GM12878 (cell line): ENCODE results near the gene LIN7B. TPM values are rescaled to one million over a fixed set of nuclear protein-coding genes. Genes with fewer than 3 reads are reported as not detected.

ENCODE experiments used
- BACH1 ChIP-seq: fragments of 450-650 bp; IDR thresholded peaks from 2 replicates; pipeline ENCODE4 v1.6.1; 2017; ENCODE audit warnings: mild to moderate bottlenecking, borderline replicate concordance
- CHD1 ChIP-seq: IDR thresholded peaks from 2 replicates; pipeline ENCODE4 v1.6.1; 2012; ENCODE audit warnings: low read depth, low read length, improper control_type of control experiment
- E2F4 ChIP-seq: IDR thresholded peaks from 2 replicates; pipeline ENCODE4 v1.6.1; 2012; ENCODE audit warnings: low read depth, low read length, improper control_type of control experiment
- FOXK2 ChIP-seq: fragments of 450-650 bp; IDR thresholded peaks from 2 replicates; pipeline ENCODE4 v1.6.1; 2017; ENCODE audit warnings: mild to moderate bottlenecking, moderate library complexity
- FOXM1 ChIP-seq: IDR thresholded peaks from 2 replicates; pipeline ENCODE4 v1.6.1; 2012; ENCODE audit warnings: low read depth, mild to moderate bottlenecking, inconsistent platforms, low read length, moderate library complexity
- GATAD2B ChIP-seq: fragments of 450-650 bp; conservative IDR thresholded peaks from 2 replicates; pipeline ENCODE4 v1.6.1; 2017; ENCODE audit warnings: low read depth, mild to moderate bottlenecking, moderate library complexity
- HCFC1 ChIP-seq: fragments of 150-350 bp; IDR thresholded peaks from 2 replicates; pipeline ENCODE4 v1.6.1; 2014; ENCODE audit warnings: low read length
- IKZF2 ChIP-seq, 2 experiments: fragments of 450-650 bp; IDR thresholded peaks; 2 replicates each; pipeline ENCODE4 v1.6.1; 2017; ENCODE audit warnings: mild to moderate bottlenecking in 2 of 2, moderate library complexity in 2 of 2
- JUNB ChIP-seq: IDR thresholded peaks from 2 replicates; pipeline ENCODE4 v1.6.1; 2016; ENCODE audit warnings: antibody characterized with exemption, mild to moderate bottlenecking
- JUND ChIP-seq: IDR thresholded peaks from 2 replicates; pipeline ENCODE4 v1.6.1; 2012; ENCODE audit warnings: low read depth, mild to moderate bottlenecking, low read length, improper control_type of control experiment, moderate library complexity
- MXI1 ChIP-seq: fragments of 150-350 bp; IDR thresholded peaks from 2 replicates; pipeline ENCODE4 v1.6.1; 2011; ENCODE audit warnings: low read depth, mild to moderate bottlenecking, inconsistent platforms, low read length, improper control_type of control experiment
- MYB ChIP-seq: fragments of 150-350 bp; IDR thresholded peaks from 2 replicates; pipeline ENCODE4 v1.6.1; 2014; ENCODE audit warnings: mild to moderate bottlenecking, low read depth, low read length, borderline replicate concordance
- NR2C2 ChIP-seq: IDR thresholded peaks from 2 replicates; pipeline ENCODE4 v1.6.1; 2011; ENCODE audit warnings: borderline replicate concordance, low read depth; ENCODE audit not compliant: control insufficient read depth, insufficient read length
- PAX8 ChIP-seq: fragments of 450-650 bp; IDR thresholded peaks from 2 replicates; pipeline ENCODE4 v1.6.1; 2017; ENCODE audit warnings: mild to moderate bottlenecking, moderate library complexity
- POLR2AphosphoS2 ChIP-seq: IDR thresholded peaks from 2 replicates; pipeline ENCODE4 v1.6.1; 2011; ENCODE audit warnings: low read depth, mild to moderate bottlenecking, low read length, improper control_type of control experiment, moderate library complexity
- RB1 ChIP-seq: fragments of 450-650 bp; formaldehyde crosslinking; IDR thresholded peaks from 2 replicates; pipeline ENCODE4 v1.6.1; 2017; ENCODE audit warnings: mild to moderate bottlenecking, borderline replicate concordance
- RCOR1 ChIP-seq: conservative IDR thresholded peaks from 2 replicates; pipeline ENCODE4 v1.6.1; 2012; ENCODE audit warnings: low read depth, low read length, improper control_type of control experiment
- SIN3A ChIP-seq: IDR thresholded peaks from 2 replicates; pipeline ENCODE4 v1.6.1; 2012; ENCODE audit warnings: low read depth, low read length, improper control_type of control experiment
- SMC3 ChIP-seq: IDR thresholded peaks from 2 replicates; pipeline ENCODE4 v1.6.1; 2011; ENCODE audit warnings: low read length, improper control_type of control experiment, borderline replicate concordance
- STAT1 ChIP-seq: fragments of 450-650 bp; conservative IDR thresholded peaks from 2 replicates; pipeline ENCODE4 v1.6.1; 2014; ENCODE audit warnings: antibody characterized with exemption, mild to moderate bottlenecking
- TCF12 ChIP-seq: IDR thresholded peaks from 2 replicates; pipeline ENCODE4 v1.6.1; 2011; ENCODE audit warnings: low read depth, mild to moderate bottlenecking, low read length
- ZNF687 ChIP-seq: fragments of 450-650 bp; IDR thresholded peaks from 2 replicates; pipeline ENCODE4 v1.6.1; 2017; ENCODE audit warnings: mild to moderate bottlenecking, moderate library complexity
- ZZZ3 ChIP-seq: IDR thresholded peaks from 2 replicates; pipeline ENCODE4 v1.6.1; 2011; ENCODE audit warnings: low read depth; ENCODE audit not compliant: control insufficient read depth, insufficient read length
- polyA plus RNA-seq, 11 experiments: library from polyadenylated mRNA; depleted of rRNA in 4 of 11; unstranded in 6 of 11; stranded (reverse) in 5 of 11; fragments of >200 nt; fragmentation: Nextera tagmentation in 4 of 11; fragmentation: Illumina TruSeq in 1 of 11; extraction: Ambion mirVana in 4 of 11; extraction: Trizol in 1 of 11; gene quantifications; 1 replicate in 1 of 11; 2 replicates in 10 of 11; pipeline versions ENCODE4 v1.2.1 to v1.2.3, GENCODE V29; 2011 to 2016; ENCODE audit warnings: inconsistent platforms in 2 of 11, missing spikeins in 2 of 11, low read depth in 1 of 11
- total RNA-seq, 4 experiments: library from RNA; depleted of rRNA in 3 of 4; stranded (reverse); fragments of >200 nt in 3 of 4; fragmentation: Illumina TruSeq in 1 of 4; extraction: Trizol in 1 of 4; gene quantifications; 2 replicates each; pipeline versions ENCODE4 v1.2.1 to v1.2.3, GENCODE V29; 2013 to 2021
- TF ChIP-seq, protein P1 (sequence below): IDR thresholded peaks from 2 replicates; pipeline ENCODE4 v1.6.1; 2011; ENCODE audit warnings: borderline replicate concordance, low read depth, mild to moderate bottlenecking, moderate library complexity, low read length; ENCODE audit not compliant: insufficient read depth, poor library complexity, severe bottlenecking
- TF ChIP-seq, protein P2 (sequence below): IDR thresholded peaks from 2 replicates; pipeline ENCODE4 v1.6.1; 2012; ENCODE audit warnings: low read depth, low read length, improper control_type of control experiment

LIN7B gene
- total and polyA plus RNA-seq, 10 of the 15 experiments (the other 5 are each of a cell fraction or from before 2014, with no cell fraction given), result 0.15 to 3.5 (median 1.6) TPM; not detected in 2

GRCh38 chr19:49145573-49146407, 31.6 kb downstream of the LIN7B start (continued):
- TF ChIP-seq GATAD2B (no peak), POLR2AphosphoS2 (no peak), RB1 (no peak), FOXM1 (no peak), ZZZ3 (no peak), IKZF2 (IDR thresholded peaks at IDR 0.05) (no peak), ZNF687 (no peak), STAT1 (no peak), SIN3A (no peak), TCF12 (0 out of 2 replicates have a peak, but pooled peaks have one; percentile 2), CHD1 (peak; percentile 94; the same call in 1 of the 2 replicates), E2F4 (no peak), NR2C2 (no peak), JUNB (no peak), HCFC1 (no peak), PAX8 (no peak), RCOR1 (no peak), BACH1 (no peak), FOXK2 (peak; percentile 88), SMC3 (peak; percentile 64; the same call in 1 of the 2 replicates), MXI1 (no peak), MYB (no peak), JUND (peak; percentile 85)
- TF ChIP-seq, protein P1, sequence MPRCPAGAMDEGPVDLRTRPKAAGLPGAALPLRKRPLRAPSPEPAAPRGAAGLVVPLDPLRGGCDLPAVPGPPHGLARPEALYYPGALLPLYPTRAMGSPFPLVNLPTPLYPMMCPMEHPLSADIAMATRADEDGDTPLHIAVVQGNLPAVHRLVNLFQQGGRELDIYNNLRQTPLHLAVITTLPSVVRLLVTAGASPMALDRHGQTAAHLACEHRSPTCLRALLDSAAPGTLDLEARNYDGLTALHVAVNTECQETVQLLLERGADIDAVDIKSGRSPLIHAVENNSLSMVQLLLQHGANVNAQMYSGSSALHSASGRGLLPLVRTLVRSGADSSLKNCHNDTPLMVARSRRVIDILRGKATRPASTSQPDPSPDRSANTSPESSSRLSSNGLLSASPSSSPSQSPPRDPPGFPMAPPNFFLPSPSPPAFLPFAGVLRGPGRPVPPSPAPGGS, result no peak
- TF ChIP-seq, protein P2, sequence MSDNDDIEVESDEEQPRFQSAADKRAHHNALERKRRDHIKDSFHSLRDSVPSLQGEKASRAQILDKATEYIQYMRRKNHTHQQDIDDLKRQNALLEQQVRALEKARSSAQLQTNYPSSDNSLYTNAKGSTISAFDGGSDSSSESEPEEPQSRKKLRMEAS, result 0 out of 2 replicates have a peak, but pooled peaks have one; percentile 34
